Stimulated activated CD8-positive, alpha-beta memory T cell treated with anti-CD3 and anti-CD28 coated beads, Interleukin-7, amount 100 ng/mL, for 1 hour (primary cell): ENCODE data around the gene RNF208.

Source experiments
- DNase-seq, 2 donors: peaks; one replicate each; pipeline ENCODE4 v3.0.0-alpha.2; 2020; ENCODE audit warnings: low read depth in 2 of 2

RNF208 gene

DNA sequence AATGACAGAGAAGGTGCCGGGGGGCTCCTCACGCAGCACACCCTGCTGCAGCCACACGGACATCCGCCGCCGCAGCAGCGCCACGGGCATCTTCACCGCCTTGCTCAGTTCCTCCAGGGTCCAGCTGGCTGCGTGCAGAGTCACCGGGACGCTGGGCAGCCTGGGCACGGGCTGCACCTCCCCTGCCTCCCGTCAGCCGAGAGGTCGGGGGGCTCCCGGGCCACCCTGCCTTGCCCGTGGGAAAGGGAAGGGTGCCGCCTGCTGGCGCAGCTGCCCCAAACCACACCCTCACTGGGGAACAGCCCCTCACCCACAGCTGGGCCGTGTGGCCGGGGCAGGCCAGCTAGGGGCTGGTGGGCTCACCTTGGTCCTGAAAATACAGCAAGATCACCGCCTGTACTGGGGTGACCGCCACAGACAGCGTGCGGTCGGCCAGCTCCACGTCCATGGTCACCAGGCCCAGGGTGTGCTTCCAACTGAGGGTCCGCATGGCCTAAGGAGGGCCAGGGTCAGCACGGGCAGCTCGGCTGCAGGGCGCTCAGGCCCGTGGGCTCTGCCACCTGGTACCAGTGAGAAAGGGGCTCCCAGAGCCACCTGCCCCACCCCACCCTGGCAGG, 46.6 kb downstream of the RNF208 start:
- DNase-seq = no peak

DNA sequence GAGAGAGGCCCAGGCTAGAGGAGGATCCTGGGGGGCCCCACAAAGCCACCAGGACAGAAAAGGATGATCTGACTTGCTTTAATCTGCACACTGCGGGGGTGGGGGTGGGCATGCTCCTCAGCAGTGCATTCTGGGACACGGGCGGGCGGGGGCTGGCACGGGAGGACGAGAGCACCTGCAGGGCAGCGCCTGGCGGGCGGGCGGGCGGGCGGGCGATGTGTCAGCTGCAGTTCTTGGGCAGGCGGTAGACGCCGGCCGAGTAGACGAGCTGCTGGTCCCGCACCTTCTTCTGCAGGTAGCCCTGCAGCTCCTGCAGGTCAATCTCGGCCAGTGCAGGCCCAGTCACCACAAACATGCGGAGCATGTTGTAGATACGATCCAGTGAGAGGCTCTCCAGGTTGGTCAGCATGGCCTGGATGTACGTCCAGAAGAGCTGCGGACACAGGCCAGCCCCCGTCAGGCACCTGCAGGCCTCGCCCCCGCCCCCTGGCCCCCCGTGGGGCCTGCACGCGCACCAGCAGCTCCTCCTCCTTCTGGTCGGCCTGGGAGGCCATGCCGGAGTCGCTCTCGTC, 47.2 kb downstream of the RNF208 start:
- DNase-seq = no peak

DNA sequence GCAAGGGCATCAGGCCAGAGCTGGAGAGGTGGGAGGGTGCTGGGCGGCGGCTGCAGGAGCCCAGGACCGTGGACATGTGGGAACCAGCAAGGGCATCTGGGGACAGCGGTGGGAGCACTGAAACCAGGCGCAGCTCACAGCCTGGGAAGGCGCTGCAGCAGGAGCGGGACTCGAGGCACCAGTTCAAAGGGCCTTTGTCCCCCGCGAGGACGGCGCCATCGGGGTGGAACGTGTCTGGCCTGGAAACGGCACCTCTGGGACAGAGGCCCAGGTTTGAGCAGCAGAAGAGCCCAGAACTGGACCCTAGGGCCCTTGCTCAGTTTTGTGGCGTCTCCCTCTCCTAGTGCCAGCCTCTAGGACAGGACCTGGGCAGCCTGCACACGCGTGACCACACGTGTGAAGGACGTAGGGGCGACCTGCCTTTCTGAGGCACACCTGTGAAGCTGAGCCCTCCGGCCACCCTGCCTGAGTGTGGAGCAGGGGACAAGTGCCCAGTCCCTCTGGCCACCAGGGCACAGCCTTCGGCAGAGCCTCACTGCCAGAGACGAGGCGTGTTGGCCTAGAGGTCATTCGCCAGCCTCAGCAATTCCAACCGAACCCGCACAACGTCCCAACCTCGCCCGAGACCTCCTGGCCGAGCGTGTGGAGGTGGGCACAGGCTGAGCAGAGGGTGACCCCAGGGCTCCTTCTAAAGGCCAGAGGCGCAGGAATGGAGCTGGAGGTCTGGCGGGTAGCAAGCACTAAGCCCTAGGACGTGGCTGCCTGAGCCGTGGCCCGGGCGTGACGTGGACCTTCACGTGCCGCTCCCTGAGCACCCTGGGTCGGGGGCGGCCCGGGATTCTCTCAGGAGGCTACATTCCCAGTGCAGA, 48.0 kb downstream of the RNF208 start:
- DNase-seq = no peak

DNA sequence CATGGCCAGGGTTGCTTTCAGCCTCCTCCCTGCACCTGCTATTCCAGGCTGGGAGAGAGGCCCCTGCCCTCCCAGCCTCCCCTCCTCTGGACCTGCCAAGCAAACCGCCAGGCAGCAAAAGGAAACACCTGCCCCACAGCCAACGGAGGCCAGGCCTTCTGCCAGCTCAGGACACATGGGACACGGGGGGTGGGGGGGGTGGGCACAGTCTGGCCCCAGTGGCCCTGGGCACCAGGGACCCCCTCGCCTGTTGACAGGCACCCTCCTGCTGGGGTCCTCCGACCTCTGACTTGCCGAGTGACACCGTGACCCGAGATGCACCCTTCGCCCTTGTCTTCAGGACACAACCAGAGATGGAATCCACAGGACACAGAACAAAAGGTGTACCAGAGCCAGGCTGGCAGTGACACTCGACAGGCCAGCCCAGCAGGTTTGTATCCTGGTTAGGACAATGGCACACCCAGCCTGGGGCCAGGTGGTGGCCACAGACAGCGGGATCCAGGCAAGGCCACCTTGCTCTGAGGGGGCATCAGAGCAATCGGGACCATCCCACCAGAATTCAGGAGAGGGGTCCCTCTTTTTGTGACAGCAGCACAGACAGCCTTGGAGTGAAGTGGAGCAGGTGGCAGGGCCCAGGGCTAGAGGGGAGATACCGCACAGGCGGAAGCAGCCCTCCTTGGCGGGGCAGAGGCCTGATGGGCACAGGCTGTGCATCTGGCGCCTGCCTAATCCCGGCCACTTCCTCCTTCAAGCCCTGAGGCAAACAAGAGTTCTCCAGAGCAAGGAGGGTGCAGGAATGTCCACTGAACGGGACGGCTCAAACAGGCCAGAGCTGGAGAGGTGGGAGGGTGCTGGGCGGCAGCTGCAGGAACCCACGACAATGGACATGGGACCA, 48.9 kb downstream of the RNF208 start:
- DNase-seq = no peak

DNA sequence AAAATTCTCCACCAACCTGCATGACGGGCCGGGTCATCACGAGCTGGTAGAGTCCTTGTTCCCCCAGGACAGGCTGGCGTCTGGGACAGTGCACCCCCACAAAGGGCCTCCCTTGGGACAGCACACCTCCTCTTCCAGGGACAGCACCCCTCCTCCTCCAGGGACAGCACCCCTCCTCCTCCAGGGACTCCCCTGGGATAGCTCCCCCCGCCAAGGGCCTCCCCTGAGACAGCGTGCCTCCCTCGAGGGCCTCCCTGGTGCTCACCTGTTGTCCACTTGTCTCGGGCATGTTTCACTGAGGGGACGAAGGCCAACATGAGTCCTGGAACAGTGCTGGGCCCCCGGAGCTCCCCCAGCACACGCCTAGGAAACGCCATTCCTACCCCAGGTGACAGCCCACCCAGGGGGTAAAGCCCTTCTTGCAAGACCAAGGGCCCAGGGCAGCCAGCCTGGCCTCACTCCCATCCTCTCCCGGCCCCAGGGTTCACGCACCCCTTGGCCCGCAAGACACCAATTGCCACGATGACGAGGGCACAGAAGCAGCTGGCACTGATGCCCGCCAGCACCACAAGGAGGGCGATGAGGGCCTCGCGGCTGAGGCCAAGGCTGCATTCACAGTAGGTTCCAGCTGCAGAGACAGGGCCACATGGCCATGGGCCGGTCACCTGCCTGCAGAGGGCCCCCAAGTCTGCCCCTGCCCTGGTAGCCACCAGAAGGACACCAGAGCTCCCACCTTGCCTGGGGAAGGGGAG, 50.7 kb downstream of the RNF208 start:
- no peak for DNase-seq

DNA sequence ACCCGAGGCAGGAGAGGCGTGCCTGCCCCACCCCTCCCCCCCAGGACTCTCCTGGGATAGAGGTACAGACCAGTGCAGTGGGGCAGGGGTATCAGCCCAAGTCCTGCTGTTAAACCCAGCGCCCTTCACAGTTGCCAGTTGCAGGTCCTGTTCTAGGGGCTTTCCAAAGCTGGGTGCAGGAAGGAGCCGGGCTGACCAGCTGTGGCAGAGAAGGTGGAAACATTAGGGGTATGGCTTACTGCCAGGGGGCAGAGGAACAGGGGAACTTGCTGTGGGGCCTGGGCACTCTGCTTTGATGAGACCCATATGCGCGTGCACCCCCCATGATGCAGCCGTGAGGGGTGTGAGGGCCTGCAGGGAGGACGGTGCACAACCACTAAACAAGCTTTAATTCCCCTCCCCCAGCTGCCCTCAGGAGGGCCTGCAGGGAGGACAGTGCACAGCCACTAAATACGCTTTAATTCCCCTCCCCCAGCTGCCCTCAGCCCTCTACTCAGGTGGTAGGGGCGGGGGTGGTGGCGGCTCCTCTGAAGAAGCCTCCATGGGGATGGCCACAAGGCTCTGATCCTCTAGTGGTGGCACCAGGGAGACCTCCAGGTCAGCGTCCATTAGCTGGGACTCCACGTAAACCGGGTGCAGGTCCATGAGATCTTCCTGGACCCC, 51.4 kb downstream of the RNF208 start:
- no peak for DNase-seq
